Thyroid gland (tissue), 4 donors: ENCODE results near the gene NR3C2. TPM values are rescaled to one million over a fixed set of nuclear protein-coding genes. Genes with fewer than 3 reads are reported as not detected.

ENCODE experiments used
- DNase-seq, 2 donors: peaks; one replicate each; pipeline ENCODE4 v3.0.0-alpha.2; 2019
- H3K27ac ChIP-seq, 3 donors: fragments of 200-600 bp; sonication (generic); 1 replicate in 2 of 3; 2 replicates in 1 of 3; pipeline ENCODE4 v1.5.1; 2016 to 2019; ENCODE audit warnings: mild to moderate bottlenecking in 1 of 3, moderate library complexity in 1 of 3
- H3K27me3 ChIP-seq: fragments of 200-600 bp; sonication (generic); one replicate; pipeline ENCODE4 v1.5.1; 2019
- H3K36me3 ChIP-seq, 2 donors: fragments of 200-600 bp; sonication (generic); one replicate each; pipeline ENCODE4 v1.5.1; 2016 to 2019
- H3K4me1 ChIP-seq, 2 donors: fragments of 200-600 bp; sonication (generic); one replicate each; pipeline ENCODE4 v1.5.1; 2017 to 2019
- H3K4me3 ChIP-seq, 3 donors: fragments of 200-600 bp; sonication (generic); replicated peaks in 1 of 3; 1 replicate in 2 of 3; 2 replicates in 1 of 3; pipeline ENCODE4 v1.5.1; 2016; ENCODE audit warnings: mild to moderate bottlenecking in 1 of 3
- H3K9me3 ChIP-seq: fragments of 200-600 bp; sonication (generic); one replicate; pipeline ENCODE4 v1.5.1; 2017
- POLR2A ChIP-seq, 2 donors: fragments of 450-650 bp; IDR thresholded peaks; one replicate each; pipeline ENCODE4 v1.6.1; 2017; ENCODE audit warnings: antibody characterized with exemption in 2 of 2, mild to moderate bottlenecking in 2 of 2, moderate library complexity in 1 of 2
- WGBS, 2 donors: methylation state at CpG; one replicate each; pipeline ENCODE4 v1.1.5; 2017; 5-methylcytosine and 5-hydroxymethylcytosine counted together
- intact Hi-C: fragments of 100-400 bp; cut with DNase I; formaldehyde crosslinking; loops from one replicate; pipeline ENCODE4 v1.15.1; 2023
- total RNA-seq, 4 donors: library from RNA; depleted of rRNA; stranded (reverse); fragments of >200 nt; gene quantifications; one replicate each; pipeline ENCODE4 v1.2.3, GENCODE V29; 2016
- TF ChIP-seq, protein P1 (sequence below), 6 experiments: fragments of 200-600 bp in 3 of 6; fragments of 450-650 bp in 3 of 6; sonication (generic) in 3 of 6; IDR thresholded peaks; one replicate each; pipeline ENCODE4 v1.5.1; 2016 to 2019; ENCODE audit warnings: antibody characterized with exemption in 6 of 6, mild to moderate bottlenecking in 2 of 6, inconsistent platforms in 1 of 6, moderate library complexity in 1 of 6

NR3C2 gene
- total RNA-seq, 4 donors from 2014 or later, result 51.6 to 161 (median 72.3) TPM

DNA sequence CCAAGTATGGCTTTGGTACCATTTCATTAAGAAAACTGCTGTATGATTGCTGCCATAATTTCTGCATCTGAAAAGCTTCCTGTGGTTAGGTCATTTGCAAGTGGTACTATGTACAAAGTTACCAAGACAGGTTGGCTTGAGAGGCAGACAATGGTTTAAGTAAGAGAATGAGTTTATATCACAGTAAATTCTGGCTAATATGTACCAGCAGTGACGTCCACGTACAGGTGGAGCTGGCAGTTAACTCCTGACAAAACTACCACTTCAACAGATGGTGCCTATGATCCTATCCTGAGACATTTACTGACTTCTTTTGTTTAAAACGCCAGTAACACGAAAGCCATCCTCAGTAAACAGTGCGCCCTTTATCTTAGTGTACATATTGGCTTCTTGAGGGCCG is 198.4 kb downstream of the NR3C2 start:
- intact Hi-C loops, result no loop called here

DNA sequence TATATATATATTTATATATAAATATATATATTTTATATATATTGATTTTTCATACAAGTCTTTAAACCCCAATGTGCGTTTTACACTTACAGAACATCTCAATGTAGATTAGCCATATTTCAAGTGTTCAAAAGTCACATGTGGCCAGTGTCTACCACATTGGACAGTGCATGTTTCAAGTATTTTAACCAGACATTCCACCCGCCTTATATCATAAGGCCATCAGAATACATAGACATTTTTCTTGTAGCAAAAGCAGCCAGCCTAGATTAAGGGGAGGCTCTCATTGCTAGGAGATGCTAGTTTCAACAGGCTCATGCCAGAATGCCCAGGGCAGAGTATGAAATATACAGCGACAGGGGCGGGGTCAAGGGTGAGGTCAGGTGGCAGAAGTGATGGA is 202.0 kb downstream of the NR3C2 start:
- Histone ChIP-seq H3K4me3 (no peak overlapping the region), H3K9me3 (no peaks in the 10 kb centered on the region), H3K36me3 (no peaks in the 10 kb centered on the region), H3K4me1 (peaks cover 3 to 14% of the 10 kb centered on the region in 2 donors), H3K27ac (no peak overlapping the region), H3K27me3 (no peaks in the 10 kb centered on the region)
- no peak for TF ChIP-seq POLR2A (IDR thresholded peaks at IDR 0.05)
- TF ChIP-seq, protein P1, sequence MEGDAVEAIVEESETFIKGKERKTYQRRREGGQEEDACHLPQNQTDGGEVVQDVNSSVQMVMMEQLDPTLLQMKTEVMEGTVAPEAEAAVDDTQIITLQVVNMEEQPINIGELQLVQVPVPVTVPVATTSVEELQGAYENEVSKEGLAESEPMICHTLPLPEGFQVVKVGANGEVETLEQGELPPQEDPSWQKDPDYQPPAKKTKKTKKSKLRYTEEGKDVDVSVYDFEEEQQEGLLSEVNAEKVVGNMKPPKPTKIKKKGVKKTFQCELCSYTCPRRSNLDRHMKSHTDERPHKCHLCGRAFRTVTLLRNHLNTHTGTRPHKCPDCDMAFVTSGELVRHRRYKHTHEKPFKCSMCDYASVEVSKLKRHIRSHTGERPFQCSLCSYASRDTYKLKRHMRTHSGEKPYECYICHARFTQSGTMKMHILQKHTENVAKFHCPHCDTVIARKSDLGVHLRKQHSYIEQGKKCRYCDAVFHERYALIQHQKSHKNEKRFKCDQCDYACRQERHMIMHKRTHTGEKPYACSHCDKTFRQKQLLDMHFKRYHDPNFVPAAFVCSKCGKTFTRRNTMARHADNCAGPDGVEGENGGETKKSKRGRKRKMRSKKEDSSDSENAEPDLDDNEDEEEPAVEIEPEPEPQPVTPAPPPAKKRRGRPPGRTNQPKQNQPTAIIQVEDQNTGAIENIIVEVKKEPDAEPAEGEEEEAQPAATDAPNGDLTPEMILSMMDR (IDR thresholded peaks at IDR 0.05), result no peak
- intact Hi-C loops, result no loop called here
- 98 to 99% methylated on average over 4 of the region's 4 CpGs for WGBS, 2 donors
- DNase-seq, result no peak

More for the DNA sequence above, 198.4 kb downstream of the NR3C2 start:
- Histone ChIP-seq H3K27me3 (no peaks in the 10 kb centered on the region), H3K4me3 (no peak overlapping the region), H3K36me3 (no peaks in the 10 kb centered on the region), H3K9me3 (no peaks in the 10 kb centered on the region), H3K4me1 (peaks cover 0 to 3% of the 10 kb centered on the region in 2 donors), H3K27ac (no peak overlapping the region)
- TF ChIP-seq, protein P1 (IDR thresholded peaks at IDR 0.05), result no peak
- no peak for TF ChIP-seq POLR2A (IDR thresholded peaks at IDR 0.05)
- no peak for DNase-seq
- WGBS, 2 donors, result 66 to 78% methylated on average over 6 of the region's 6 CpGs

DNA sequence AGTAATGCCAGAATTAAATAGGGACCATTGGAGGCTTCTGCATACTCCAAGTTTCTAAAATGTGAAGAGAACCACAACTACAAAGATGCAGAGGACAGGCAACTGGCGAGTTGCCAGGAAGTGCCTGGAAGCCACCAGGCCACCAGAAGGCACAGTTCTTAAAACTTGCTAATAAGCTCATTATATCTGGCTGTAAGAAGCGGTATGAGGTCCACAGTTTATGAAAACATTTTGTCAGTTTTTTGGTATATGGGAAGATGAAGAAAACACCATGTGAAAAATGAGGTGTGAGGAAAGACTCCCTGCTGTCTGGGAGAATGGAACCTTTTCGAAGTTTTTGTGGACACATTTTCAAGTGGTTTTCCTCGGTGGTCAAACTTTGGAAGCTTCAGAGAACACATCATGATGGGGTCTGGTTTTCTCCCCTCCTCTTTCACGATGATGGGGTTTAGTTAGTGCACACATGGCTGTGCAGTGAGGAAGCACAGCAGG is 202.7 kb downstream of the NR3C2 start:
- DNase-seq, result peak in 1 of 2 donors; percentile 20
- Histone ChIP-seq H3K9me3 (no peaks in the 10 kb centered on the region), H3K27ac (no peak overlapping the region), H3K36me3 (no peaks in the 10 kb centered on the region), H3K4me1 (peaks cover 3 to 10% of the 10 kb centered on the region in 2 donors), H3K4me3 (no peak overlapping the region), H3K27me3 (no peaks in the 10 kb centered on the region)
- TF ChIP-seq POLR2A (IDR thresholded peaks at IDR 0.05), result no peak
- TF ChIP-seq, protein P1 (IDR thresholded peaks at IDR 0.05), result no peak
- 85 to 86% methylated on average over 5 of the region's 5 CpGs for WGBS, 2 donors
- intact Hi-C loops, result no loop called here

DNA sequence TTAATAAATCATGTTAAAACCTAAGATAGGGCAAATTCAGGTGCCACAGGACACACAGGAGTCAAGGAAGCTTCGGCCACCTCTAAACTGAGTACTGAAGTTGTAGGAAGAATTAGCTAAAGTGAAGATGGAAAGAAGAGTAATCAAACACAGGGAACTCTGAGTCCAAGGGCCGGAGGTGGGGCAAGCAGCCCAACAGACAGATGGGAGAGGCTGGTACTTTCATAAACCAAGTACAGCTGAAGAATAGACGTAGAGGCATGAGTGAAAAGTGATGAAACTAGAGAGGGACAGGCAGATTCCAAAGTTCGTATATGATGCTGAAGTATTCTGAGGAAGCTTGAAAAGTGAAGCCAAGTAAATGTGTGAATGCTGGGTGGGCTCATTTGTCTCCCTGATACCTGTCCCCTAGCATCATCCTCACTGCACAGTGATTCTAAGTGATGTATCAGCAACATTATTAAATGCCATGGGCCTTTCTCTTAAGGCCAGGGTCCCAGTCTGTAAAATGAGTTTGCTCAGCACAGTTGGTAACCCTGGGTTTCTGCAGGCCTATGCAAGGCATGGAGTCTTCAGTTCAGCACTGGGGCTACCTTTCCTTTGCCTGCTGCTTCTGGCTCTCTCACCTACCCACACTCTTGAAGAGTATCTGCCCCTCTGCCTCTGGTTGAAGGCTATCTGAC is 203.3 kb downstream of the NR3C2 start:
- no peaks in the 10 kb centered on the region for H3K36me3 ChIP-seq
- H3K4me3 ChIP-seq, result no peak overlapping the region
- no peaks in the 10 kb centered on the region for H3K9me3 ChIP-seq
- H3K27me3 ChIP-seq, result no peaks in the 10 kb centered on the region
- TF ChIP-seq POLR2A (IDR thresholded peaks at IDR 0.05), result no peak
- TF ChIP-seq, protein P1 (IDR thresholded peaks at IDR 0.05), result no peak
- H3K27ac ChIP-seq, result no peak overlapping the region
- intact Hi-C loops, result no loop called here
- DNase-seq, result no peak
- WGBS, 2 donors, result 98% methylated on average over 4 of the region's 4 CpGs
- peaks cover 3 to 10% of the 10 kb centered on the region in 2 donors for H3K4me1 ChIP-seq

DNA sequence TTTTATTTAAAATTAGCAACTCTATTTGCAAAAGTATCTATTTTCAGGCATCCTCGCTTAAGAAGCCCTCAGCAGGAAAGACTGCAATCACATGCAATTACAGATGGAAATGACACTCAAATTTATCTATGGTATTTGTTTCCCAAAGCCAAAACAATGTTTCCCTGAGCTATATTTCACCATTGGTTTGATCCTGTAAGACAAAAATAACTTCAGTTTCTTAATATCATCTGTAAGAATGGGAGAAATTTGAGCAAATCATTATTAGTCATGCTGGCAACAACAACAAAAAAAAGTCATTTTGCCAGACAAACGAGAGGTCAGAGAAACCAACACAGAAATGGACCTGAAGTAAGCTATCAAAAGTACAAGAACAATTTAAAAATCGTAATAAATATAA is 204.1 kb downstream of the NR3C2 start:
- Histone ChIP-seq H3K9me3 (no peaks in the 10 kb centered on the region), H3K27me3 (no peaks in the 10 kb centered on the region), H3K4me3 (no peak overlapping the region), H3K27ac (no peak overlapping the region), H3K4me1 (peaks cover 3 to 10% of the 10 kb centered on the region in 2 donors), H3K36me3 (no peaks in the 10 kb centered on the region)
- DNase-seq, result no peak
- TF ChIP-seq, protein P1 (IDR thresholded peaks at IDR 0.05), result no peak
- TF ChIP-seq POLR2A (IDR thresholded peaks at IDR 0.05), result no peak
- intact Hi-C loops, result no loop called here
- WGBS, 2 donors, result 72 to 82% methylated on average over 3 of the region's 3 CpGs
